GM21737 (cell line): ENCODE measurements around the gene CMKLR1.

Experiments
- ATAC-seq: cut with Tn5 transposase; IDR thresholded peaks from one replicate; pipeline ENCODE4 v1.9.1; 2021; ENCODE audit warnings: mild to moderate bottlenecking, moderate library complexity; ENCODE audit not compliant: unreplicated experiment

Gene CMKLR1

GRCh38 chr12:108302016-108302402 lies 37.1 kb downstream of the CMKLR1 start:
- no peak for ATAC-seq

- ATAC-seq: no peak
These were observed 37.8 kb downstream of the CMKLR1 start for GRCh38 chr12:108301346-108301745.

GRCh38 chr12:108299980-108300696 lies 39.0 kb downstream of the CMKLR1 start:
- no peak for ATAC-seq

- ATAC-seq: no peak
These were observed 39.6 kb downstream of the CMKLR1 start for GRCh38 chr12:108299516-108299915.

- no peak for ATAC-seq
These were observed 40.3 kb downstream of the CMKLR1 start for GRCh38 chr12:108298761-108299275.

GRCh38 chr12:108297895-108298760 lies 41.0 kb downstream of the CMKLR1 start:
- no peak for ATAC-seq

GRCh38 chr12:108297424-108297823 lies 41.7 kb downstream of the CMKLR1 start:
- ATAC-seq: no peak

- ATAC-seq: no peak
These were observed 42.2 kb downstream of the CMKLR1 start for GRCh38 chr12:108296945-108297344.

GRCh38 chr12:108295641-108296040 lies 43.5 kb downstream of the CMKLR1 start:
- no peak for ATAC-seq

GRCh38 chr12:108289350-108290161 lies 49.6 kb downstream of the CMKLR1 start:
- ATAC-seq: no peak

GRCh38 chr12:108287227-108287626 lies 51.9 kb downstream of the CMKLR1 start:
- no peak for ATAC-seq

GRCh38 chr12:108285016-108285415 lies 54.1 kb downstream of the CMKLR1 start:
- ATAC-seq: no peak

- ATAC-seq: no peak
These were observed 54.9 kb downstream of the CMKLR1 start for GRCh38 chr12:108284163-108284562.

GRCh38 chr12:108282676-108283075 lies 56.4 kb downstream of the CMKLR1 start:
- no peak for ATAC-seq

- ATAC-seq: no peak
These were observed 57.0 kb downstream of the CMKLR1 start for GRCh38 chr12:108282160-108282559.

- ATAC-seq: no peak
These were observed 61.5 kb downstream of the CMKLR1 start for GRCh38 chr12:108277613-108278012.

- no peak for ATAC-seq
These were observed 65.9 kb downstream of the CMKLR1 start for GRCh38 chr12:108273217-108273616.

- ATAC-seq: no peak
These were observed 66.9 kb downstream of the CMKLR1 start for GRCh38 chr12:108271951-108272872.

GRCh38 chr12:108270849-108271143 lies 68.3 kb downstream of the CMKLR1 start:
- no peak for ATAC-seq
